ENCODE data around the gene LCAT.
A peak's percentile ranks its signal among the peaks of the same experiment; 100 is the strongest.
"Not testable (repeated sequence)": the region's sequence is repeated elsewhere in the genome, so short reads cannot be mapped to it uniquely, and the experiment has no call there.

LCAT gene

GRCh38 chr16:67919622-67920221, 24.2 kb downstream of the LCAT start:
- H3K4me1 ChIP-seq (ENCODE audit: control insufficient read depth, insufficient read depth, low read length), result peaks cover 15% of the 10 kb centered on the region
- no peak overlapping the region for H3K27ac ChIP-seq (ENCODE audit: low read depth, low read length)
- H3K27me3 ChIP-seq (ENCODE audit: control insufficient read depth, insufficient read depth, low read length), result no peaks in the 10 kb centered on the region
- H3K36me3 ChIP-seq (ENCODE audit: control insufficient read depth, insufficient read depth, low read length), result peaks cover 6% of the 10 kb centered on the region
- no peak overlapping the region for H3K9ac ChIP-seq (ENCODE audit: low read length)
- H3K4me3 ChIP-seq (ENCODE audit: low read length), result no peak overlapping the region

- H3K9ac ChIP-seq (ENCODE audit: low read length), result no peak overlapping the region
- no peaks in the 10 kb centered on the region for H3K27me3 ChIP-seq (ENCODE audit: control insufficient read depth, insufficient read depth, low read length)
- H3K4me1 ChIP-seq (ENCODE audit: control insufficient read depth, insufficient read depth, low read length), result peaks cover 15% of the 10 kb centered on the region
- H3K27ac ChIP-seq (ENCODE audit: low read depth, low read length), result peak overlapping the region; percentile 65
- no peak overlapping the region for H3K4me3 ChIP-seq (ENCODE audit: low read length)
- H3K36me3 ChIP-seq (ENCODE audit: control insufficient read depth, insufficient read depth, low read length), result peaks cover 4% of the 10 kb centered on the region
Measured at GRCh38 chr16:67917852-67918236, 26.1 kb downstream of the LCAT start.

DNA sequence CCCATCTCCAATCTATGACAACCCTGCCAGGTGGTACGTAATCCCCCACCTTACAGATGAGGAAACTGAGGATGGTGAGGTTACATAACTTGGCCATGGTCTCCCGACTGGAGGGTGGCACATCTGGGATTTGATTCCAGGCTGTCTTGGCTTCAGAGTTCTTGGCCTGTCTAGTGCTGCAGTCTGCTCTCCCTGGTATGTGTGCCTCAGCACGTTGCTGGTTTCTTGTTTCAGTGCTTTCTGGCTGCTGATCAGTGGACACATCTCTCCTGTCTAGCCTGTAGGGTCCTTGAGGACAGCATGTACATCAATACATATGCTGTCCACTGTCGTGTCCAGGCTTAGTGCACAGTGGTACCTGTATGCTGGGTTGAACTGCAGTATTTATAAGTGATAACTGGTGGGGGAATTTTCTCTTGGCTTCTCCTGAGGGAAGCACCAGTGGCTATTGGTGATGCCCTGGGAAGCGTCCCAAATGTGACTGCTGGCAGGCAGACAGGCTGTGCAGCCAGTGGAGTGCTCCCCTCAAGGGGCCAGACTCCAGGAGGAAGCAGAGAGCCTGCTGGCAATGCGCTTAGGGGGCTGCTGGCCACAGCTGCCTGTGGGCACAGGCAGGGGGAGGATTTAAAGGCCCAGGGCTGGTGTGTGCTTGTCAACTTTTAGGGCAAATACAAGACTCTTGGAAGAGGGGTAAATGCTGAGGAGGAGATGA, 26.6 kb downstream of the LCAT start:
- Histone ChIP-seq H3K4me3 (ENCODE audit: low read length) (no peak overlapping the region), H3K36me3 (ENCODE audit: control insufficient read depth, insufficient read depth, low read length) (peaks cover 4% of the 10 kb centered on the region), H3K4me1 (ENCODE audit: control insufficient read depth, insufficient read depth, low read length) (peaks cover 15% of the 10 kb centered on the region), H3K27ac (ENCODE audit: low read depth, low read length) (peak overlapping the region; percentile 65), H3K27me3 (ENCODE audit: control insufficient read depth, insufficient read depth, low read length) (no peaks in the 10 kb centered on the region), H3K9ac (ENCODE audit: low read length) (no peak overlapping the region)

- peaks cover 7% of the 10 kb centered on the region for H3K36me3 ChIP-seq (ENCODE audit: control insufficient read depth, insufficient read depth, low read length)
- no peaks in the 10 kb centered on the region for H3K27me3 ChIP-seq (ENCODE audit: control insufficient read depth, insufficient read depth, low read length)
- no peak overlapping the region for H3K9ac ChIP-seq (ENCODE audit: low read length)
- H3K4me3 ChIP-seq (ENCODE audit: low read length), result no peak overlapping the region
- H3K4me1 ChIP-seq (ENCODE audit: control insufficient read depth, insufficient read depth, low read length), result peaks cover 15% of the 10 kb centered on the region
- no peak overlapping the region for H3K27ac ChIP-seq (ENCODE audit: low read depth, low read length)
Measured at GRCh38 chr16:67915831-67916723, 27.8 kb downstream of the LCAT start.

DNA sequence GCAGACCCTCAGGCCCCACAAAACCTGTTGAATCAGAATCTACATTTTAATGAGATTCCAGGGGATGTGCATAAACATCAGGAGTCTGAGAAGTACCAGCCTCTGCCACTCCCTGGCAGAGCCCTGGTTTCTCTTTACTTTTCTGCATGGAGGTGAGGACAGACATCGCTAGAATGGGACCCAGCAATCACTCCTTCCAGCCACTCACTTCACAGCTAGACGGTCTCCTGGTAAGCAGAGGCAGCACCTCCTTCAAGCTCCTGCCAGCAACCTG, 28.5 kb downstream of the LCAT start:
- H3K36me3 ChIP-seq (ENCODE audit: control insufficient read depth, insufficient read depth, low read length), result peaks cover 11% of the 10 kb centered on the region

DNA sequence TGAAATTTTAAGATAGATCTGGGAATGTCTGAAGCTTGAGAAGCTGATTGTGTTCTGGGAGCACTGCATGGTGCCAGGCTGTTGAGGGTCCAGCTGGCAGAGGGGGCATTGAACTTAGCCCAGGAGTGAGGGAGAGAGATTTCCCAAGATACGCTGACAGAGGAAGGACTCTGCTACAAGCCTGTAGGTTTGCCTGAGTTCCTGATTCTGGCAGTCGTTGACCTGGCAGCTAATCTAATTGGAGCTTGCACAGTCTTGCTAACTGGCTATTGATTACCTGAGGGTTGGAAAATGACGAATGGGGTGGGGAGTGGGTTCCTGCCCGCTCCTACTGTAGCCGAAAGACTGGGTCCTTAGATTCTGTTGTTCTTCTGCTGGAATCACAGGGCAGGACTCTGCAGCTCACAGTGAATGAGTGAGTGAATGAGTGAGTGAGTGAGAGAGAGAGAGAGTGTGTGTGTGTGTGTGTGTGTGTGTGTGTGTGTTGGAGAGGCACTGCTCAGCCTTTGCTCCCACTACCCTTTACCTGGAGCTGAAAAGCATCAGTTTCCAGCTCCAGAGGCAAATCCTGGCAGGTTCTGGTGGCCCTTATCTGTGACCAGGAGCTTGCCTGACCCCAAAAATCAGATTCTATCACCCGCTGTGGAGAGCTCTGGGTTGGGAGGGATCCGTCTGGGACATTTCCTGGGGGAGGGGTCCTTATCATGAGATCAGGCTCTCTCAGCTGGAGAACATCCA, 29.0 kb downstream of the LCAT start:
- Histone ChIP-seq H3K9ac (ENCODE audit: low read length) (no peak overlapping the region), H3K36me3 (ENCODE audit: control insufficient read depth, insufficient read depth, low read length) (peaks cover 16% of the 10 kb centered on the region), H3K4me1 (ENCODE audit: control insufficient read depth, insufficient read depth, low read length) (peaks cover 15% of the 10 kb centered on the region), H3K27me3 (ENCODE audit: control insufficient read depth, insufficient read depth, low read length) (no peaks in the 10 kb centered on the region), H3K4me3 (ENCODE audit: low read length) (no peak overlapping the region), H3K27ac (ENCODE audit: low read depth, low read length) (no peak overlapping the region)

More for the DNA sequence above, 28.5 kb downstream of the LCAT start:
- not testable (repeated sequence) for H3K4me3 ChIP-seq (ENCODE audit: low read length); H3K27me3 ChIP-seq (ENCODE audit: control insufficient read depth, insufficient read depth, low read length); H3K27ac ChIP-seq (ENCODE audit: low read depth, low read length); H3K9ac ChIP-seq (ENCODE audit: low read length)
- H3K4me1 ChIP-seq (ENCODE audit: control insufficient read depth, insufficient read depth, low read length), result peaks cover 15% of the 10 kb centered on the region

- Histone ChIP-seq H3K4me3 (ENCODE audit: low read length) (no peak overlapping the region), H3K27me3 (ENCODE audit: control insufficient read depth, insufficient read depth, low read length) (no peaks in the 10 kb centered on the region), H3K9ac (ENCODE audit: low read length) (no peak overlapping the region), H3K27ac (ENCODE audit: low read depth, low read length) (no peak overlapping the region), H3K36me3 (ENCODE audit: control insufficient read depth, insufficient read depth, low read length) (peaks cover 25% of the 10 kb centered on the region), H3K4me1 (ENCODE audit: control insufficient read depth, insufficient read depth, low read length) (no peaks in the 10 kb centered on the region)
Measured at GRCh38 chr16:67910158-67910557, 33.8 kb downstream of the LCAT start.

GRCh38 chr16:67909056-67909742, 34.7 kb downstream of the LCAT start:
- Histone ChIP-seq H3K9ac (ENCODE audit: low read length) (no peak overlapping the region), H3K27ac (ENCODE audit: low read depth, low read length) (no peak overlapping the region), H3K4me3 (ENCODE audit: low read length) (no peak overlapping the region), H3K36me3 (ENCODE audit: control insufficient read depth, insufficient read depth, low read length) (peaks cover 25% of the 10 kb centered on the region), H3K27me3 (ENCODE audit: control insufficient read depth, insufficient read depth, low read length) (no peaks in the 10 kb centered on the region), H3K4me1 (ENCODE audit: control insufficient read depth, insufficient read depth, low read length) (no peaks in the 10 kb centered on the region)

DNA sequence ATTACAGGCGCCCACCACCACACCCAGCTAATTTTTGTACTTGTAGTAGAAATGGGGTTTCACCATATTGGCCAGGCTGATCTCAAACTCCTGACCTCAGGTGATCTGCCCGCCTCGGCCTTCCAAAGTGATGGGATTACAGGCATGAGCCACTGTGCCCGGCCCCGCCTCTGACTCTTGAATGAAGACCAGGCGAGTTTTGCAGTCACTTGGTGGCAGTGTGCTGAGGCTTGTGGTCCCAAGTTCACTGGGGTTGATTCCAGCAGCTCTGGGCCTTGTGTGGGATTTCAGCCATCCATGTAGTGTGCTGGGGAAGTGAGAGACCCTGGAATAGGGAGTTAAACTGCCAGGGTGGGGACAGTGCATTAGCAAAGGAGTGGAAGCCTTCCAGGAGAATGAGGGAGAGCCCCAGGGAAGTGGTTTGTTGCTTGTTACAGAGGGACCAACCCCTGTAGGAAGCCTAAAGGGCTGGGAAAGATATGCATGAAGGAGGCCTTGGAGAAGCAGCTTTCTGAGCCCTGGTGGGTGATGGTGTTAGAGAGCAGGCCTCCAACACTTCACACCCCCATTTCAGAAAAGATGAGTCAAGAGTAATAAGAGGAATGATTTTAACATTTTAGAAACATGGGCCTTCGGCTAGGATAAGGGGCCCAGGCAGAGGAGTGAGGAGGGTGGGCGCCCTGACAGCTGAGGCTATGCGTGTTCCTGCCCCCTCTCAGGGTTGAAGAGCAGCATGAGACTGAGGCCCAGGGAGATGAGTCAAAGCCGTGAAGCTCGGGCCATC, 36.3 kb downstream of the LCAT start:
- no peaks in the 10 kb centered on the region for H3K4me1 ChIP-seq (ENCODE audit: control insufficient read depth, insufficient read depth, low read length)
- H3K4me3 ChIP-seq (ENCODE audit: low read length), result no peak overlapping the region
- H3K27ac ChIP-seq (ENCODE audit: low read depth, low read length), result no peak overlapping the region
- no peak overlapping the region for H3K9ac ChIP-seq (ENCODE audit: low read length)
- no peaks in the 10 kb centered on the region for H3K27me3 ChIP-seq (ENCODE audit: control insufficient read depth, insufficient read depth, low read length)
- H3K36me3 ChIP-seq (ENCODE audit: control insufficient read depth, insufficient read depth, low read length), result peaks cover 25% of the 10 kb centered on the region

DNA sequence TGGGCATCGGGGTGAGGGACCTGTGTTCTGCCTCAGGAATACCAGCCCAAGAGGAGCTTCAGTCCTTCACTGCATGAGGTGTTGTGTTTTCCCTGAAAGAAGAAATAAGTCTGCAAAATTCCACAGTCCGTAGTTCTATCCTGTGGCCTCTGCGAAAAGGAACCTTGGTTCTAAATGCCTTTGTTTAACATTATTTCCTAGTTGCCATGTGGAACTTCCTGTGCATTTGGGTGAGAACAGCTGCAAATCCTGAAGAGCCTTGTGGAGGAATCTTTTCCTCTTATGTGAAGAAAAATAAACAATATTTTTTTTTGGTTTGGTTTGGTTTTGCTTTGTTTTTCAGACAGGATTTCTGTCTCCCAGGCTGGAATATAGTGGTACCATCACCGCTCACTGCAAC, 41.1 kb downstream of the LCAT start:
- Histone ChIP-seq H3K27ac (ENCODE audit: low read depth, low read length) (no peak overlapping the region), H3K27me3 (ENCODE audit: control insufficient read depth, insufficient read depth, low read length) (no peaks in the 10 kb centered on the region), H3K36me3 (ENCODE audit: control insufficient read depth, insufficient read depth, low read length) (no peaks in the 10 kb centered on the region), H3K4me3 (ENCODE audit: low read length) (no peak overlapping the region), H3K4me1 (ENCODE audit: control insufficient read depth, insufficient read depth, low read length) (no peaks in the 10 kb centered on the region), H3K9ac (ENCODE audit: low read length) (no peak overlapping the region)

- Histone ChIP-seq H3K4me3 (ENCODE audit: low read length) (no peak overlapping the region), H3K9ac (ENCODE audit: low read length) (no peak overlapping the region), H3K4me1 (ENCODE audit: control insufficient read depth, insufficient read depth, low read length) (no peaks in the 10 kb centered on the region), H3K27me3 (ENCODE audit: control insufficient read depth, insufficient read depth, low read length) (no peaks in the 10 kb centered on the region), H3K36me3 (ENCODE audit: control insufficient read depth, insufficient read depth, low read length) (no peaks in the 10 kb centered on the region), H3K27ac (ENCODE audit: low read depth, low read length) (no peak overlapping the region)
Measured at GRCh38 chr16:67901734-67902133, 42.2 kb downstream of the LCAT start.

Measured in rectal smooth muscle tissue (tissue), 1 donor.